HG02981 (cell line): ENCODE measurements around the gene PLXNB3.
"Not testable (repeated sequence)": the region's sequence is repeated elsewhere in the genome, so short reads cannot be mapped to it uniquely, and the experiment has no call there.

Source experiments
- ATAC-seq: cut with Tn5 transposase; IDR thresholded peaks from one replicate; pipeline ENCODE4 v1.9.1; 2021; ENCODE audit warnings: mild to moderate bottlenecking, moderate library complexity; ENCODE audit not compliant: unreplicated experiment

The PLXNB3 gene

GRCh38 chrX:153763989-153764755 lies at the start of gene PLXNB3:
Gene PLXNB3, plus strand, starts transcription at chrX:153764249. Its CDS starts 1,287 bp downstream, at chrX:153765536.
- ATAC-seq = no peak

DNA sequence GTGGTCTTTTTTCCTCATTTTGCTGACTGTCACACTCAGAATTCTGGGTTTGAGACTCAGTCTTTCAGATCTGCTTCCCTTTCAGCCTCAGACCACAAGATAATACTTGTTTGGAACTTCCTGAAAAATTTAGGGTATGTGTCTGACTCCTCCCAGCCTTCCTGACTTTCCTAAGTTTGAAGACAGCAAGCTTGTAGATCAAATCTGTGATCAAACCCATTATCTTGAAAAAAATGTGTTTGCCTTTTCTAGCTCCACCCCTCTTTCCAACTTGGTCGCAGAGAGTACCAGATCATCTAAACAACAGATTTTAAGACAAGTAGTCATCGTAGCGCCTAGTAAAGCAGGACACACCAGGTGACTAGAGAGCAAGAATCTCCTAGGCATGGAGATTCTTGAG lies 49.8 kb upstream of the PLXNB3 start:
- no peak for ATAC-seq

GRCh38 chrX:153717445-153717844 lies 46.6 kb upstream of the PLXNB3 start:
- no peak for ATAC-seq

DNA sequence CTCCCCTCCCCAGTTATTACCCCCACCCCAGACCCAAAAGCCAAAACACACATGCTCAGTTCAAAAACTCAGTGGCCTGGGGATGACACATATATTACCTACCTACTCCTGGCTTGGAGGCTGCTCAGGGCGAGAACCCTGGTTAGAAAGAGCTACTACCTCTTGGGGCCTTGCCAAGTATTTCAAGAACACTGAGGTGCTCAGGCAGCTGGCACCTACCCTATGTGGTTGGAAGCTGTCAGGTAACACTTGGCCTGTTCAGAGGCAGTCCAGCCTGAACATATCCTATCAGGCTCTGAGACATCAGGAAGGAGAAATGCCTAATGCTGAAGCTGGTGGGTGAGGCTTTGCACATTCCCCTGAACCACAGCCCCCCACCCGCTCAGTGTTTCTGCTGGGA lies 44.8 kb upstream of the PLXNB3 start:
- no peak for ATAC-seq

GRCh38 chrX:153719701-153720100 lies 44.3 kb upstream of the PLXNB3 start:
- ATAC-seq = no peak

DNA sequence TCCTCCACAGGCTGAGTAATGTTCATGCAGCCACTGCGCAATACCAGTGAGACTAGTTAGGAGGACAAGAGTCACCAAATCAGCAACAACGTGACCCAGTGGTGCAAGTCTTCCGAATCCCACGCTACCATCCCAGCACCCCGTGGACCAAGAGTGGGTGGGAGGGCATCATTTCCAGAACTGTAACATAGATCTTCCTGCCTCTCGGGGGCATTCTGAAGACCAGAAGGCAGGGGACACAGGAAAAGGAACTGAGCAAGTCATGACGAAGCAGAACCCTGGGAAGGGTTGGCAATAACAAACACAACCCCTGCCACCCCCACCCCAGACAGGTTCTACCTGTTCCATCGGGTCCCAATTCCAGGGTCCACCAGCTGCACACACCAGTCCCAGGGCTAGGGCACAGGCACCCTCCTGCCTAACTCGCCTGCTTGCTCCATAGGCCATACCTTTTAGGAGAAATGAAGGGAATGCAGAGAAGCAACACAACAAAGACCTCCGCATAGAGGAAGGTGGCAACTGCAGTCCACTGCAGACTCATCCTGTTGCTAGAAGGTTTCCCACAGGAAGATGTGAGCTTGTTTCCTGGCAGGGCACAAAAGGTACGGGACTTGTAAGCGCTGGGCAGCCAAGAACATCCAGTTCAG lies 41.2 kb upstream of the PLXNB3 start:
- ATAC-seq = no peak

GRCh38 chrX:153723351-153724251 lies 40.4 kb upstream of the PLXNB3 start:
- ATAC-seq = peak; percentile 26

DNA sequence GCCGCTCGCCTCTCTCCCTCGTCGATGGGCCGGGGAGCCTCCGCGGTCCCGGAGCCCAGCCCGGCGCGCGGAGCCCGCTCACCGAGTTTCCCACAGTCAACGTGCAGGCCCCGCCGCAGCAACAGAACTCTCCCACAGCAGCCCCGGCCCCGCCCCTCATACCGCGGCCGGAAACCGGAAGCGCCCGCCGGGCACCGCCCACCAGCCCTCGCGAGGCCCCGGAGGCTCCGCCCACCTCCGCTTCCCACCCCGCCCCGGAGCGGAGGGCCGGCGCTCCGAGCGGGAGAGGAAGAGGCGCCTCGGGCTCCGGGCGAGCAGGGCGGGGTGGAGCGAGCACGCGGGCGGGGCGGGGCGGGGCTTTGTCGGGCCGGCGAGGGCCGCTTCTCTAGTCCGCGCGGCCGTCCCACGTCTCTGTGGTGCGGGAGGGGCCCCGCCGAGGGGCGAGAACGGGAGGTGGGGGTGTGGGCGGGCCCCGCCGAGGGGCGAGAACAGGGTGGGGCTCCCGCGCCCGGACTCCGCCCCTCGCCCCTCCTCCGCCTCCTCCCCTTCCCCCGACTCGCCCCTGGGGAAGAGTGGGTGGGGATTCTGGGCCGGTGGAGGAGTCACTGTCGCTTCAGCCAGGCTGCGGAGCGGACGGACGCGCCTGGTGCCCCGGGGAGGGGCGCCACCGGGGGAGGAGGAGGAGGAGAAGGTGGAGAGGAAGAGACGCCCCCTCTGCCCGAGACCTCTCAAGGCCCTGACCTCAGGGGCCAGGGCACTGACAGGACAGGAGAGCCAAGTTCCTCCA lies 39.6 kb upstream of the PLXNB3 start, which contains the start of the genes ABCD1 and BCAP31:
Gene ABCD1 (plus strand): TSS at position 605 of the 787 bp plus-strand sequence. CDS start 411 bp downstream, outside the sequence.
Gene BCAP31 (minus strand): TSS at position 136 of the 787 bp plus-strand sequence. CDS start 1,143 bp downstream, outside the sequence.
- peak; percentile 49 for ATAC-seq

DNA sequence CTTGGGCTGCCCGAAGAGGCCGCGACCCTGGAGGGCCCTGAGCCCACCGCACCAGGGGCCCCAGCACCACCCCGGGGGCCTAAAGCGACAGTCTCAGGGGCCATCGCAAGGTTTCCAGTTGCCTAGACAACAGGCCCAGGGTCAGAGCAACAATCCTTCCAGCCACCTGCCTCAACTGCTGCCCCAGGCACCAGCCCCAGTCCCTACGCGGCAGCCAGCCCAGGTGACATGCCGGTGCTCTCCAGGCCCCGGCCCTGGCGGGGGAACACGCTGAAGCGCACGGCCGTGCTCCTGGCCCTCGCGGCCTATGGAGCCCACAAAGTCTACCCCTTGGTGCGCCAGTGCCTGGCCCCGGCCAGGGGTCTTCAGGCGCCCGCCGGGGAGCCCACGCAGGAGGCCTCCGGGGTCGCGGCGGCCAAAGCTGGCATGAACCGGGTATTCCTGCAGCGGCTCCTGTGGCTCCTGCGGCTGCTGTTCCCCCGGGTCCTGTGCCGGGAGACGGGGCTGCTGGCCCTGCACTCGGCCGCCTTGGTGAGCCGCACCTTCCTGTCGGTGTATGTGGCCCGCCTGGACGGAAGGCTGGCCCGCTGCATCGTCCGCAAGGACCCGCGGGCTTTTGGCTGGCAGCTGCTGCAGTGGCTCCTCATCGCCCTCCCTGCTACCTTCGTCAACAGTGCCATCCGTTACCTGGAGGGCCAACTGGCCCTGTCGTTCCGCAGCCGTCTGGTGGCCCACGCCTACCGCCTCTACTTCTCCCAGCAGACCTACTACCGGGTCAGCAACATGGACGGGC lies 38.8 kb upstream of the PLXNB3 start:
- ATAC-seq = no peak

DNA sequence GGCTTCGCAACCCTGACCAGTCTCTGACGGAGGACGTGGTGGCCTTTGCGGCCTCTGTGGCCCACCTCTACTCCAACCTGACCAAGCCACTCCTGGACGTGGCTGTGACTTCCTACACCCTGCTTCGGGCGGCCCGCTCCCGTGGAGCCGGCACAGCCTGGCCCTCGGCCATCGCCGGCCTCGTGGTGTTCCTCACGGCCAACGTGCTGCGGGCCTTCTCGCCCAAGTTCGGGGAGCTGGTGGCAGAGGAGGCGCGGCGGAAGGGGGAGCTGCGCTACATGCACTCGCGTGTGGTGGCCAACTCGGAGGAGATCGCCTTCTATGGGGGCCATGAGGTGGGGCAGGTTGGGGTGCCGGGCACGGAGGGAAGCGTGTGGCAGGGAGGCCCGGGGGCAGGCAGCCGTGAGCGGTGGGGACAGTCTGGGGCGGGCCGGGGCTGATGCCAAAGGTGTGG lies 38.2 kb upstream of the PLXNB3 start:
- no peak for ATAC-seq

DNA sequence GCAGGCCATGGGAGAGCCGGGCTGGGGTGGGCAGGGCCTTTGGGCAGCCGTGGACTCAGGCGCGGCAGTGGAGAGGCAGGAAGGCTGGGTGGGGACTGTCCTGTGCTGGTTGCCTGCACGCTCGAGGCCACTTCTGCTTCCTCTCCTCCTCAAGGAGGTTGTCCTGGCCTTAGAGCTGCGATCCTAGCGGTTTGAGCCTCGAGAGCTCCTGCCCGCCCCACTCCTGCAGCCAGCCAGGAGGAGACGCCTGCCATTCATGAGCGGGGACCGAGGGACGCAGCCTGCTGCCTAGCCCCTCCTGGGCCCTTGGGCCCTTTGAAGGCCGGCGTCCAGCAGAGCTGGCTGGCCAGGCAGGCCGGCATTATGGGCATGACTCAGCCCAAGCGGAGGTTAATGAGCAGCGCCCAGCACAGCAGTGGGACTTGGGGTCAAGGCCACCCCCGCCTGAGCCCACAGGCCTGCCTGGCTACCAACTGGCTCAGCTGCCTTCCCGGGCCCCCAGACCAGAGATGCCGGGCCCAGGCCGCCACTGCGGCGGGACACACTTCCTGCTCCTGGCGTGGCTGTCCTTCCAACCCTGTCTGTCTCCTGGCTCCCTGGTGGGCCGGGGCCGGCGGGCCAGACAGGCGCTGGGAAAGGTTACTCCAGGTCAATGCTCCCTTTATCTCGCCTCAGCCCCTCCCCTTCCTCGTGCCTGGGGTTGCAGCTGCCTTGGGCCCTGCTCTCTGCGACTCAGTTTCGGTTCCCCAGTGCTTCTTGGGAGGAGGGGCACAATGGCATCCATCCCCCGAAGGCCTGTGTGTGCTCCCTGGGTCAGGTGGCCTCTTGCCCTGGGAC lies 37.5 kb upstream of the PLXNB3 start:
- peak; percentile 48 for ATAC-seq

DNA sequence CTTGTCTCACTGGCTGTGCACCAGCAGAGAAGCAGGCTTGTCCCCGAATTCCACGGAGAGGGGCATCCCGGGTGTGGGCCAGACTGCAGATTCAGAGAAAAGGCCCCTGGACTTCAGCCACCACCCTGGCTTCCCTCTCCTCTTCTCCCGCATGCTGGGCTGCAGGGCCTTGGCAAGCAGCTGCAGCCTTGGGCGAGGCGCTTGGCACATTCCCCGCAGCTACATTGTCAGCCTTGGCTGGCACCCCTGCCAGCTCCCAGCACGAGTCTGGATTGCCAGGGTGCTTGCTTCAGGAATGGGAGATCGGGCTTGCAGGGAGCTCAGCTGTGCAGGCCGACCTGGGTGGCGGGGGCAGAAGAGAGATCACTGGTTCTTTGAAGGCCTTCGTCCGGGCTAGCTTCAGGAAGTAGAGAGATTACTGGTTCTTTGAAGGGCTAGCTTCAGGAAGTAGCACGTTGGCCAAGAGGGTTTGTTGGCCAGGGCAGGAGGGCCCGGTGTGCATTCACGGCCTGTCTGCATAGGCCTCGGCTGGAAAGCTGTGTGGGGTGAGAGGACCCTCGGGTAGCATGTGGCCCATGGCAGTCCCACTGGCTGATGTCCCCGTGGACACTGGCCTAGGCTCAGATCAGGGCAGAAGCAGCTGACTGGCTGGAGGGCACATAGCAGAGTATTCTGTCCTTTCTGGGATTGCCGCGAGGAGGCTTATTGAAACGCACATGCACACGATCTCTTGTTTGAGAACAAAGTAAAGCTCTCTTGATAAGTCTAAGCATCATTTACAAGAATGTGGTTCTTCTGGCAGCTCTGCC lies 36.7 kb upstream of the PLXNB3 start:
- no peak for ATAC-seq

GRCh38 chrX:153728095-153728494 lies 36.0 kb upstream of the PLXNB3 start:
- no peak for ATAC-seq

- ATAC-seq = no peak
Observed at GRCh38 chrX:153728951-153729631, 35.0 kb upstream of the PLXNB3 start.

- ATAC-seq = not testable (repeated sequence)
Observed at GRCh38 chrX:153730115-153730514, 33.9 kb upstream of the PLXNB3 start.

DNA sequence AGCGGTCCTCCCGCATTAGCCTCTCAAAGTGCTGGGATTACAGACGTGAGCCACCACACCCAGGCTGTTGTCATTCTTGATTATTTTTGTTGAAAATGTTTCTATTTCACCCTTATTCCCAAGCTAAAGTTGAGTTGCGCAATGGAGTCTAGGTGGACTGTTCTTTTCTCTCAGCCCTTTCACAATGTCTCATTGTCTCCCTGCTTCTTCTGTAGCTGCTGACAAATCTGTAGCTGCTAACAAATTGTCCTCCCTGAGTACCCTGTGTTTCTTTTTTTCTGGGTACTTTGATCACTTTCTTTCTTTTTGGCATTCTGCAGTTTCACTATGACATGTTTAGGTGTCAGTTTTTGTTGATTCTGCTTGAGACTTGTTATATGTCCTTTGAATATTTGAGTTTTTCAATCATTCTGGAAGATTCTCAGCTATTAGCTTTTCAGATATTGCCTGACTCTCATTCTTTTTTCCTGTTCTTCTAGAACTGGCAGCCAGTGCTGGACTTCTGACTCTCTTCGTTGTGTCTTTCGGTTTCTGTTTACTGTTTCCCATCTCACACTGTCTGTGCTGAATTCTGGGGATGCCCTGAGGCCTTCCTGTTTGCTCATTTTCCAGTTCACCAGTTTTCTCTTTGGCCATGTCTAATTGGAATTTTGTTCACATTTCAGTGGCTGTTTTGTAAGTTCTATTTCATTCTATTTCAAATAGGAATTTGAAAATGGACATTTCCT lies 32.8 kb upstream of the PLXNB3 start:
- ATAC-seq = no peak

- ATAC-seq = no peak
Observed at GRCh38 chrX:153731845-153732215, 32.2 kb upstream of the PLXNB3 start.
